Parathyroid adenoma (tissue), 2 donors: Measurements from ENCODE around the gene PLA2R1.

Experiments used
- H2AFZ ChIP-seq: fragments of 300-600 bp; sonication (generic); one replicate; pipeline ENCODE4 v1.7.0; 2017; ENCODE audit warnings: antibody characterized with exemption, mild to moderate bottlenecking
- H3K27ac ChIP-seq: fragments of 300-600 bp; sonication (generic); one replicate; pipeline ENCODE4 v1.7.0; 2017
- H3K27me3 ChIP-seq: fragments of 300-600 bp; sonication (generic); one replicate; pipeline ENCODE4 v1.7.0; 2017; ENCODE audit warnings: low read length; ENCODE audit not compliant: control insufficient read depth, insufficient read depth
- H3K36me3 ChIP-seq: fragments of 300-600 bp; sonication (generic); one replicate; pipeline ENCODE4 v1.7.0; 2017; ENCODE audit warnings: low read length; ENCODE audit not compliant: control insufficient read depth, insufficient read depth
- H3K4me1 ChIP-seq: fragments of 300-600 bp; sonication (generic); one replicate; pipeline ENCODE4 v1.7.0; 2017; ENCODE audit warnings: control low read depth
- H3K4me2 ChIP-seq: fragments of 300-600 bp; sonication (generic); one replicate; pipeline ENCODE4 v1.7.0; 2017; ENCODE audit warnings: low read length
- H3K4me3 ChIP-seq: fragments of 300-600 bp; sonication (generic); one replicate; pipeline ENCODE4 v1.7.0; 2017; ENCODE audit warnings: low read depth, low read length
- H3K79me2 ChIP-seq: fragments of 300-600 bp; sonication (generic); one replicate; pipeline ENCODE4 v1.7.0; 2017; ENCODE audit warnings: control low read depth
- H3K9ac ChIP-seq: fragments of 300-600 bp; sonication (generic); one replicate; pipeline ENCODE4 v1.7.0; 2017; ENCODE audit warnings: mild to moderate bottlenecking
- H3K9me3 ChIP-seq: fragments of 300-600 bp; sonication (generic); one replicate; pipeline ENCODE4 v1.7.0; 2017; ENCODE audit warnings: low read length; ENCODE audit not compliant: control insufficient read depth
- TF ChIP-seq, protein P1 (sequence below): fragments of 300-600 bp; sonication (generic); IDR thresholded peaks from one replicate; pipeline ENCODE4 v1.7.0; 2017; ENCODE audit warnings: antibody characterized with exemption, mild to moderate bottlenecking
- donor health status: primary hyperparathyroidism.

The PLA2R1 gene

DNA sequence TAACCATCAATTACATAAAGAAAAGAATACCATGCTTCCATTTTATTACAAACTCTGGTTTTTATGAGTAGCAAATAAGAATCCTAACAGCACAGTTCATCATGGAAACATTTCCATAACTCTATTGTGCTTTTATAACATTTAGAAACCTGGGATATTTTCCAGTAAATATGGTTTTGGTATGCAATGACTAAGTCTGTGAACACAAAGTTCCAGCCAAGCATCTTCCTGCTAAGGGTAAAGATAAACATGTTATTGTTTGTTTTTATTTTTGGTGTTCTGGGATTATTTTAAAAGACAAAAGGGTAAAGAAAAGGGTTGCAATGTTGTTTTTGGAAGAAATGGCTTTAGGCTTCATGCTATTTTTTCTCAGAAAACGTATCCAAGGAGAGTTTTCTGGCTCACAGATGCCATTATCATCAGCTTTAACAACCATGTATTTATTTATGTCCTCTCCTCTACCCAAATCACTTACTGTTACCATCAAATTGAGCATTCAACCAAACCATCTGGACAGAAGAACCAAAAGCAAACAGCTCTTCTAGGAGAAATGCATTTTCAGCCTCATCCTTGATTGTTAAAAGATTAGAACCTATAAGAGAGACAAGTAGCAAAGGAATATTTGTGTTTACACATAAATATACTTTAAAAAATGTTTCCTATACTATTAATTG is 116.0 kb downstream of the PLA2R1 start:
- Histone ChIP-seq H3K27me3 (no peaks in the 10 kb centered on the region), H3K27ac (peak overlapping the region; percentile 42), H3K4me2 (no peak overlapping the region), H3K9me3 (no peaks in the 10 kb centered on the region), H3K79me2 (no peaks in the 10 kb centered on the region), H3K4me1 (no peaks in the 10 kb centered on the region), H2AFZ (no peak overlapping the region), H3K36me3 (no peaks in the 10 kb centered on the region), H3K4me3 (no peak overlapping the region), H3K9ac (no peak overlapping the region)
- TF ChIP-seq, protein P1, sequence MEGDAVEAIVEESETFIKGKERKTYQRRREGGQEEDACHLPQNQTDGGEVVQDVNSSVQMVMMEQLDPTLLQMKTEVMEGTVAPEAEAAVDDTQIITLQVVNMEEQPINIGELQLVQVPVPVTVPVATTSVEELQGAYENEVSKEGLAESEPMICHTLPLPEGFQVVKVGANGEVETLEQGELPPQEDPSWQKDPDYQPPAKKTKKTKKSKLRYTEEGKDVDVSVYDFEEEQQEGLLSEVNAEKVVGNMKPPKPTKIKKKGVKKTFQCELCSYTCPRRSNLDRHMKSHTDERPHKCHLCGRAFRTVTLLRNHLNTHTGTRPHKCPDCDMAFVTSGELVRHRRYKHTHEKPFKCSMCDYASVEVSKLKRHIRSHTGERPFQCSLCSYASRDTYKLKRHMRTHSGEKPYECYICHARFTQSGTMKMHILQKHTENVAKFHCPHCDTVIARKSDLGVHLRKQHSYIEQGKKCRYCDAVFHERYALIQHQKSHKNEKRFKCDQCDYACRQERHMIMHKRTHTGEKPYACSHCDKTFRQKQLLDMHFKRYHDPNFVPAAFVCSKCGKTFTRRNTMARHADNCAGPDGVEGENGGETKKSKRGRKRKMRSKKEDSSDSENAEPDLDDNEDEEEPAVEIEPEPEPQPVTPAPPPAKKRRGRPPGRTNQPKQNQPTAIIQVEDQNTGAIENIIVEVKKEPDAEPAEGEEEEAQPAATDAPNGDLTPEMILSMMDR, result no peak

DNA sequence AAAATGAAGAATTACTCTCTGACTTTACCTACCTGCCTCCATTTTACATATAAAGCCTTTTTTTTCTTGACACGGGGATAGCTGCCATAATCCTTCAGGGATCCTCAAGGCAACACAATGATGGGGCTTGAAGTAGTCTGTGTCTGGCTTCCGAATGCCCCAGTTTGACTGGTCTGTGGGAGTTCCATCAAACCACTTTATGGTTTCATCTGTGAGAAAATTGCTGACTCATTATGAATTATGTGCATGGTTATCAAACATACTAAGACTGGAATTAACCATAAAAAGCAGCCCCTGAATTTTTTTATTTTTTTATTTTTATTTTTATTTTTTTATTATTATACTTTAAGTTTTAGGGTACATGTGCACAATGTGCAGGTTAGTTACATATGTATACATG is 117.5 kb downstream of the PLA2R1 start:
- Histone ChIP-seq H3K79me2 (no peaks in the 10 kb centered on the region), H3K4me2 (no peak overlapping the region), H3K27ac (no peak overlapping the region), H3K9me3 (no peaks in the 10 kb centered on the region), H3K27me3 (no peaks in the 10 kb centered on the region), H3K36me3 (no peaks in the 10 kb centered on the region), H3K4me1 (no peaks in the 10 kb centered on the region), H3K4me3 (no peak overlapping the region), H3K9ac (no peak overlapping the region), H2AFZ (no peak overlapping the region)
- TF ChIP-seq, protein P1, result no peak

DNA sequence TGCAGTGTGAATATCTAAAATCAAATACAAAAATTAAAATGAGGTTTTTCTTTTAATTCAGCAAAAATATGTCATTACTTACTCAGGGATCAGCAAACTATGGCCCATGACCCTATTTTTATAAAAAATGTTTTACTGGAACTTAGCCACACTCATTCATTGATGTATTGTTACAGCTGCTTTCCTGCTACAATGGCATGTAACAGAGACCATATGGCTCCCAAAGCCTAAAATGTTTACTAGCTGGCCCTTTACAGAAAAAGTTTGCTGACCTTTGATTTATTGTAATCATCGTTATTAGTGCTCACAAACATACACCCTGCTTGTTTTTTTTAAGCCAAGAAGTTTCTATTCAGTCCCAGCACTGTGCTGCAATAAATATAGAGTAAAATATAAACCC is 120.3 kb downstream of the PLA2R1 start:
- Histone ChIP-seq H3K4me2 (no peak overlapping the region), H3K9me3 (no peaks in the 10 kb centered on the region), H2AFZ (no peak overlapping the region), H3K36me3 (no peaks in the 10 kb centered on the region), H3K27me3 (no peaks in the 10 kb centered on the region), H3K27ac (no peak overlapping the region), H3K4me1 (no peaks in the 10 kb centered on the region), H3K4me3 (no peak overlapping the region), H3K79me2 (no peaks in the 10 kb centered on the region), H3K9ac (no peak overlapping the region)
- TF ChIP-seq, protein P1, result no peak

DNA sequence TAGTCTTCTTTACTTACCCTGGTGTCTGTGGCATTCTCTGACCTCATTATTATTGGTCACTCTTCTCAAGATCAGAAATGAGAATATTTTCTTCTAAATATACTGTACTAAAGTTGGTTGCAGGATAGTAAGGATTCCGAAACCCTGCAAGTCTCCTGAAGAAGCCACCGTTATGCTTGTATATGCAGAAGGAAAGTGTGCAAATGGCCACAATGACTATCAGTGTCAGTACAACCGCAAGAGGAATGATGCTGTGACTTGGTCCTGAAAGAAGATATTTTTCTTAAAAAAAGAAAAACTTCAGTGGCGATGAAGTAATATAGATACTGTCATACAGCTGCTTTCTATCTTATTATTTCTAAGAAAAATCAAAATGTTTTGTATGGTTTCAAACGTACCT is 120.7 kb downstream of the PLA2R1 start:
- Histone ChIP-seq H3K4me3 (no peak overlapping the region), H3K4me2 (no peak overlapping the region), H3K27ac (no peak overlapping the region)

More for the DNA sequence above, 120.7 kb downstream of the PLA2R1 start:
- Histone ChIP-seq H2AFZ (no peak overlapping the region), H3K9me3 (no peaks in the 10 kb centered on the region), H3K9ac (no peak overlapping the region), H3K4me1 (no peaks in the 10 kb centered on the region), H3K27me3 (no peaks in the 10 kb centered on the region), H3K79me2 (no peaks in the 10 kb centered on the region), H3K36me3 (no peaks in the 10 kb centered on the region)
- TF ChIP-seq, protein P1, result no peak
